DND-41 (cell line): ENCODE data around the gene MFGE8.

Experiments used
- ATAC-seq: fragments of 200-7000 bp; cut with Tn5 transposase; 3 replicates; pipeline ENCODE4 v1.9.1; 2021; ENCODE audit warnings: low read depth; ENCODE audit not compliant: insufficient read depth
- DNase-seq: peaks from one replicate; pipeline ENCODE4 v3.0.0-alpha.2; 2020
- H2AFZ ChIP-seq: 2 replicates; pipeline ENCODE4 v1.6.0; 2012; ENCODE audit warnings: low read depth, low read length
- H3K27ac ChIP-seq: 2 replicates; pipeline ENCODE4 v1.5.1; 2012; ENCODE audit warnings: low read length, inconsistent platforms
- H3K27me3 ChIP-seq: fragments of 200-600 bp; sonication (generic); 2 replicates; pipeline ENCODE4 v1.6.0; 2012; ENCODE audit warnings: low read length, mild to moderate bottlenecking, inconsistent platforms; ENCODE audit not compliant: insufficient read depth, poor library complexity
- H3K36me3 ChIP-seq: 2 replicates; pipeline ENCODE4 v1.5.1; 2012; ENCODE audit warnings: low read length, inconsistent platforms; ENCODE audit not compliant: insufficient read depth
- H3K4me1 ChIP-seq: 2 replicates; pipeline ENCODE4 v1.5.1; 2012; ENCODE audit warnings: mild to moderate bottlenecking, low read length; ENCODE audit not compliant: insufficient read depth
- H3K4me2 ChIP-seq: 2 replicates; pipeline ENCODE4 v1.6.0; 2012; ENCODE audit warnings: mild to moderate bottlenecking, moderate library complexity, low read length, inconsistent platforms; ENCODE audit not compliant: insufficient read depth
- H3K4me3 ChIP-seq, 2 experiments: fragments of 200-600 bp in 1 of 2; shearing (Covaris generic) in 1 of 2; 2 replicates each; pipeline ENCODE4 v1.5.1; 2012 to 2016; ENCODE audit warnings: inconsistent platforms in 2 of 2, low read length in 2 of 2, mild to moderate bottlenecking in 2 of 2, low read depth in 1 of 2, moderate library complexity in 1 of 2
- H3K79me2 ChIP-seq: 2 replicates; pipeline ENCODE4 v1.6.0; 2012; ENCODE audit warnings: low read length, inconsistent platforms; ENCODE audit not compliant: insufficient read depth
- H3K9ac ChIP-seq: 2 replicates; pipeline ENCODE4 v1.6.0; 2012; ENCODE audit warnings: low read depth, mild to moderate bottlenecking, inconsistent platforms, low read length, moderate library complexity
- H3K9me3 ChIP-seq: 2 replicates; pipeline ENCODE4 v1.5.1; 2012; ENCODE audit warnings: low read length, moderate library complexity, mild to moderate bottlenecking, inconsistent platforms; ENCODE audit not compliant: insufficient read depth, severe bottlenecking
- H4K20me1 ChIP-seq: 2 replicates; pipeline ENCODE4 v1.6.0; 2012; ENCODE audit warnings: low read length; ENCODE audit not compliant: insufficient read depth
- CTCF ChIP-seq: IDR thresholded peaks from 2 replicates; pipeline ENCODE4 v1.5.1; 2012; ENCODE audit warnings: borderline replicate concordance, low read length, moderate library complexity, mild to moderate bottlenecking; ENCODE audit not compliant: poor library complexity, severe bottlenecking; ENCODE audit errors: extremely low read depth
- EZH2 ChIP-seq: IDR thresholded peaks from 3 replicates; pipeline ENCODE4 v1.6.1; 2012; ENCODE audit warnings: borderline replicate concordance, low read depth, mild to moderate bottlenecking, moderate library complexity, low read length, inconsistent platforms; ENCODE audit not compliant: severe bottlenecking

The MFGE8 gene

GRCh38 chr15:88902221-88902835 is 10.9 kb downstream of the MFGE8 start:
- ATAC-seq, result no peak
- Histone ChIP-seq H3K4me3 (no peak overlapping the region), H3K27me3 (no peaks in the 10 kb centered on the region), H3K79me2 (peaks cover 9% of the 10 kb centered on the region; the same call in 1 of the 2 replicates), H3K27ac (no peak overlapping the region), H3K4me2 (no peak overlapping the region), H3K4me1 (peaks cover 7% of the 10 kb centered on the region), H4K20me1 (peaks cover 44% of the 10 kb centered on the region), H3K36me3 (peaks cover 81% of the 10 kb centered on the region), H3K9me3 (no peaks in the 10 kb centered on the region), H2AFZ (no peak overlapping the region), H3K9ac (no peak overlapping the region)
- TF ChIP-seq EZH2, result no peak
- TF ChIP-seq CTCF, result no peak
- no peak for DNase-seq

DNA sequence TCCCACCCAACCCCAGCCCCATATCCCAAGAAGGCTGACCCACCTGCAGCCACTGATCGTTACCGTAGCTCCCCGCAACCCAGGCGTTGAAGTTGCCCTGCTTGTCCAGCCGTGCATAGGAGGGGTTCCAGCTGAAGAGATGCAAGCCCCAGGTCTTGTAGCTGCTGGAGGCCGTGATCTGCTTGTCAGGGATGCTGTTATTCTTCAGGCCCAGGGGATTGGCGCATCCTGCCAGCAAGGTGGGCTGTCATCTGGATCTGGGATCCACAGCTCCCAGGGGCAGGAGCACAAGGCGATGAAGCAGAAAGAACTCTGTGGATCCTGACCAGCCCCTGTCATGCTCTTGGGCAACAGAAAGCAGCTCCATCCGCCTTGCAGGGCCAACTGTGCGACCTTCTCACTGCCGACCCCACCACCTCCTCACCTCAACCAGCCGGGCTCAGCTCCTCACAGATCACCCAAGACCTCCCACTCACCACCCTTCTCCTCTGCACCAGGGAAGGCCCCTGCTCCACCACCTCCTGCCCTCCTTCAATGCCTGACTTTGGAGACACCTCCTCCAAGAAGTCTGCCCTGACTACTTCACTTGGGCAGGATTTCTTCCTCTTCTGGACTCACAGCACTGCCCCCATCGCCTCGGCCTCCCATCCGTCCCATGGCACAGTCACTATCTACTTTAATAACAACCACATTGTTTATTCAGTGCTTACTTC is 11.5 kb downstream of the MFGE8 start:
- DNase-seq (no peak), ATAC-seq (no peak)
- Histone ChIP-seq H3K79me2 (peaks cover 9% of the 10 kb centered on the region; the same call in 1 of the 2 replicates), H3K27ac (no peak overlapping the region), H3K4me1 (peaks cover 14% of the 10 kb centered on the region), H3K4me2 (no peak overlapping the region), H3K27me3 (no peaks in the 10 kb centered on the region), H3K36me3 (peaks cover 79% of the 10 kb centered on the region), H3K9ac (no peak overlapping the region), H4K20me1 (peaks cover 43% of the 10 kb centered on the region), H3K4me3 (no peak overlapping the region), H2AFZ (no peak overlapping the region), H3K9me3 (no peaks in the 10 kb centered on the region)
- TF ChIP-seq CTCF, result no peak
- no peak for TF ChIP-seq EZH2

GRCh38 chr15:88900982-88901418 is 12.2 kb downstream of the MFGE8 start:
- H3K79me2 ChIP-seq, result peaks cover 7% of the 10 kb centered on the region; the same call in 1 of the 2 replicates
- no peaks in the 10 kb centered on the region for H3K27me3 ChIP-seq
- ATAC-seq (no peak), DNase-seq (no peak)
- no peak overlapping the region for H3K4me3 ChIP-seq
- H3K4me1 ChIP-seq, result peaks cover 16% of the 10 kb centered on the region
- no peaks in the 10 kb centered on the region for H3K9me3 ChIP-seq
- H2AFZ ChIP-seq, result no peak overlapping the region
- peaks cover 42% of the 10 kb centered on the region for H4K20me1 ChIP-seq
- no peak overlapping the region for H3K27ac ChIP-seq
- H3K36me3 ChIP-seq, result peaks cover 77% of the 10 kb centered on the region
- no peak overlapping the region for H3K4me2 ChIP-seq
- TF ChIP-seq CTCF (no peak), EZH2 (no peak)
- H3K9ac ChIP-seq, result no peak overlapping the region
